ENCODE measurements around the gene CORIN. TPM values are rescaled to one million over a fixed set of nuclear protein-coding genes. Genes with fewer than 3 reads are reported as not detected.

Gene CORIN
- total RNA-seq, 1 donor from 2014 or later = 0.20 TPM

- DNase-seq (ENCODE audit: low spot score) (no peak), ATAC-seq (no peak)
These were observed 2.4 kb downstream of the CORIN start for GRCh38 chr4:47835494-47835893.

GRCh38 chr4:47831026-47831679 lies 6.7 kb downstream of the CORIN start:
- no peak for DNase-seq (ENCODE audit: low spot score)
- no peak for ATAC-seq

GRCh38 chr4:47830265-47831025 lies 7.4 kb downstream of the CORIN start:
- no peak for ATAC-seq
- no peak for DNase-seq (ENCODE audit: low spot score)

DNA sequence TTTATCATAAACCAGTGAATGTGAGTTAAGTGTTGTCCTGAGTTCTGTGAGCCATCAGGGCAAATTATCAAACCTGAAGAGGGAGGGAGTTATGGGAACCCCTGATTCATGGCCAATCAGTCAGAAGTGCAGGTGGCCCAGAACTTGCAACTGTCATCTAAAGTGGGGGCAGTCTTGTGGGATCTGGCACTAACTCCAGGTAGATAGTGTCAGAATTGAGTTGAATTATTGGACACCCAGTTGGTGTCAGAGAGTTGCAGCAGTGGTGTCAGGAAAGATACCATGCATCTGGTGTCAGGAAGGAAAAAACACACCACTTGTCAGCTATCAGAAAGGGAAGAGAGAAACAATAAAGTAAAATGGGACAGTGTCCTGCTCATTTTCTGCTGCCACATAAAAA lies 8.4 kb downstream of the CORIN start:
- no peak for DNase-seq (ENCODE audit: low spot score)
- ATAC-seq = no peak

DNA sequence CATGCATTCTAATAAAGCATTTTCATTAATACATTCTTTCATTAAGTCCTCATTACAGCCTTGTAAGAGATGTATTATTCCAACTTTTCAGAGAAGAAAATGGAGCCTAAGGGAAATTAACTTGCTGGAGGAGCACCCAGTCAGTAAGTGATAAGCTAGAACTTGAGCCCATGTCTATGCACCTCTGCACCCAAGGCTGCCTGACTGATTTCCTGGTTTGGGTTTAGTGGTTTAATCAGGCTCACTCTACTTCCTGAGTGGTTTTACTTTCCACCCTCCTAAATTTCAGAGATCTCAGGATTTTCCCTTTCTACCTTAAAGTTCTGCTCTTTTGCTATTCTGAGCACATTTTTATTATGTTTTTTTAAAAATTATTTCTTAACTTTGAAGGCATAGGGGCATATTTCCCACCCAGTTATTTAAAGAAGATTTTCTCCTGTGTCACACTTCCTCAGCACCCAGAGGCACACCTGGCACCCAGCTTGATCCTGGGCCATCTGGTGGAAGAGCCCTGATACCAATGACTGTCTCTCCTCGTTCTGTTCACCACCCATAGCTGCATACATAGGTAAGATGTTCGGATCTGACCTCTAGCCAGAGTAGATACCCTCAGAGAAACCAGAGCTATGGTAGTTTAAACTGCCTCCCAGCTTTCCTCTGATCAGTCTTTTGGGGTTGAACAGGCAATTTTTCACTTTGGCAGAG lies 10.4 kb downstream of the CORIN start:
- ATAC-seq = no peak

DNA sequence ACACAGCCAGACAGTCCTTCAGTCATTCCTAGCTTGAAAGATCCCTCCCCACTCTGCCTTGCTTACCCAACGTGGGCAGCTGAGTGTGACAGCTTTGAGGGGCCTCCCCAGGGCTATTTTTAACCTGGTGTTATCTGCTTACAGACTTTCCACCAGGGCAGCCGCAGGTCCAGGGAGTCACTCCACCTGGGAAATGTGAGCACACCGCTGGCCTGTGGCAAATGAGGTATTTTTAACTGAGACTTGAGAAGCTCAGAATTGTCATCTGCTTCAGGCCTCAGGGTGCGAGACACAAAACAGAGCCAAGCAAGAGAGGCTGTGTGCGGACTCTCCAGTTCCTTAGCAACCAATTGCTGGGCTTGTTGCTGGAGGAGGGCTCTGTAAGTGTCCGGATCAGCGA lies 13.0 kb downstream of the CORIN start:
- no peak for ATAC-seq
- no peak for DNase-seq (ENCODE audit: low spot score)

More for the DNA sequence above, 10.4 kb downstream of the CORIN start:
- no peak for DNase-seq (ENCODE audit: low spot score)

DNA sequence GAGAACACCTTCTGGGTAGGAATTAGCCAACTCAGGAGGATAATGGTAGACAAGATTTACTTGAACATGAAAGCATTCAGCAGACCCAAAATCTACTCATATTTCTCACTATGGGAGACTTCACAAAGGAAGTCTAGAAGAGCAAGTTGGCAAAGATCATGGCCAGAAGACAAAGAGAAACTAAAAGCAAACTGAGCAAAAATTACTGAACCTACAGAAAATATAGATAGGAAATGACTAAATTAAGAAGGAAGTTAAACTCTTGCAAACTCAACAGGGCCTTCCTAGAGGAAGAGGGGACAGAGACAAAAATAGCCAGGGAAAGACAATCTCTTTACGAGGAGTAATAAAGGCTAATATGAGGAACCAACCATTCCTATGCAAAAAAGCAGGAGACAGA lies 18.7 kb downstream of the CORIN start:
- ATAC-seq = no peak
- DNase-seq (ENCODE audit: low spot score) = no peak

- ATAC-seq (peak; percentile 99), DNase-seq (ENCODE audit: low spot score) (peak; percentile 57)
These were observed 20.6 kb downstream of the CORIN start for GRCh38 chr4:47817275-47817674.

DNA sequence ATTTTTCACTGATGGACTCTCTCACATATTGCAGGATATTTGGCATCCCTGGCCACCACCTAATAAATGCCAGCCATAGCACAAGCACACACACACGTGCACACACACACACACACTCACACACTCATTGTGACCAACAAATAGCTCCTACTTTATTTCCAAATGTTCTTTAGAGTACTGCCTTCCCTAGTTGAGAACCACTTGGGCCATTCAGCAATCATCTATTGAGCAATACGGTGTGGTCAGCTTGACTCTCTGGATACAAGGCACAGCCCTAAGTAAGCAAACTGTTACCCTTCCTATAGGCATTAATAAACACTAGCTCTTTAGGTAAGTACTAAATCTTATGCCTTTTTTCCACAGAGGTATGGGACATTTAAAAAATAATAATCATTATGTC lies 21.1 kb downstream of the CORIN start:
- DNase-seq (ENCODE audit: low spot score) (no peak), ATAC-seq (no peak)

GRCh38 chr4:47814618-47815295 lies 23.1 kb downstream of the CORIN start:
- no peak for DNase-seq (ENCODE audit: low spot score)
- ATAC-seq = no peak

DNA sequence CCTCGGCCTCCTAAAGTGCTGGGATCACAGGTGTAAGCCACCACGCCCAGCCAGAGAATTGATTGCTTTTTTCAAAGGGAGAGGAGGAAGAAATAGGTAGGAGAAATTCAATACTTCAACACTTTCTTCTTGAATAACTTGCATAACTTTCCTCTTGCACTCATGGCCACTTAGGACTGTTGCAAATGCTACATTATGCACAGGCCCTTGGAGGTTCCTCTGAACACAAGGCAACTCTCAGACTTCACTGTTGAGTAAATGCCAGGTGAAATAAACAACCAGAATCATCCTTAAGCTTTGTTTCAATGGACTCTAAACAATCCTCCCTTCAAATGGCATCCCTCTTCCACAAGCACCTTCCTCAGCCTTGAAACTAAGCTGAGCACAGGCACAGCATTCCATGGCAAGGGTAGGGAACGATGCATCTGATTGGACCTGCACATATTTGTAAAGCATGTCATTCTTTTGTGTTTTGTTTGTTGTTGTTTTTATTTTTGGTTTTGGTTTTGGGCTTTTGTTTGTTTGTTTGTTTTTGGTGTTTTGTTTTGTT lies 28.1 kb downstream of the CORIN start:
- no peak for DNase-seq (ENCODE audit: low spot score)
- no peak for ATAC-seq

DNA sequence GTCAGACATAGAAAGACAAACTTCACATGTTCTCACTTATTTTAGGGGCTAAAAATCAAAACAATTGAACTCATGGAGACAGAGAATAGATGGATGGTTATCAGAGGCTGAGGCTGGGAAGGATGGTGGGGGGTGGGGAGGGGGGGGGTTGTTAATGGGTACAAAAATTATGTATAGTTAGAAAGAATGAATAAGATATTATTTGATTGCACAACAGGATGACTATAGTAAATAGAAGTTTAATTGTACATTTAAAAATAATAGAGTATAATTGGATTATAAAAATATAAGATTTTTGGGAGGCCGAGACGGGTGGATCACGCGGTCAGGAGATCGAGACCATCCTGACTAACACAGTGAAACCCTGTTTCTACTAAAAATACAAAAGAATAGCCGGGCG lies 33.3 kb downstream of the CORIN start:
- no peak for ATAC-seq
- DNase-seq (ENCODE audit: low spot score) = no peak

GRCh38 chr4:47801481-47802002 lies 36.3 kb downstream of the CORIN start:
- ATAC-seq (no peak), DNase-seq (ENCODE audit: low spot score) (no peak)

DNA sequence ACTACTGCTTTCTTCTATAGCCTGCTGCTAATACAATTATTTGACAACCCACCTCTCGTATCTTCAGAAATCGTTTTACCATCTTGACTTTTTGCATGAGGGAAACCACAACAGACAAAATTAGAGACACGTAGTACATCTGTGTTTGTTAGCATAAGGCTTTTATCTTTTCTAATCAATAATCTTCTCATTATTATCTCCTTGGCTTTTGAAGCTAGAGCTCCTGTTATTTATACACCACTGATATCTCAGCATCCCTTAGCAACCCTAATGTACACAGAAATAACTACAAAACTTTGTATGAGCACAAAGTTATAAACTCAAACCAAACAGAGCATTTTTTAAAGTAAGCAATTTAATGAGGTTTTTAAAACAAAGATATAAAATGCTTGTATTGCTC lies 39.7 kb downstream of the CORIN start:
- DNase-seq (ENCODE audit: low spot score) (no peak), ATAC-seq (no peak)

DNA sequence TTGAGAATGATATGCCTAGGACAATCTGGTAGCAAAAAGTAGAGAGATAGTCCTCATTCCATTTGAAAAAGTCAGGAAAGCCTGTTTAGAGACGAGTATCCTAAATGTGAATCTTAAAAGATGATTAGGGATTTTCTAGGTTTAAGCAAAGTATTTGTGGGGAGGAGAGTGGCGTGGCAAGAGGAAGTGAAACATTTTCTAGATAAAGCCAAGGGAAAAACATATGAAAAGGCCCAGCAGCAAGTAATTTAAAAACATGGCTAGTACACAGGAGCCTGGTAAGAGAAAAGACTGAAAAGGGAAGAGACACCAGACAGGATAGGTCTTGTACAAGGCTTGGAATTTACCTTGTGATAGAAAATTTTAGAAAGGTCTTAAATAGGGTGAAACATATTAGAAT lies 45.9 kb downstream of the CORIN start:
- ATAC-seq (no peak), DNase-seq (ENCODE audit: low spot score) (no peak)

GRCh38 chr4:47790105-47790504 lies 47.8 kb downstream of the CORIN start:
- ATAC-seq = no peak
- no peak for DNase-seq (ENCODE audit: low spot score)

GRCh38 chr4:47788126-47788525 lies 49.7 kb downstream of the CORIN start:
- no peak for ATAC-seq
- no peak for DNase-seq (ENCODE audit: low spot score)

DNA sequence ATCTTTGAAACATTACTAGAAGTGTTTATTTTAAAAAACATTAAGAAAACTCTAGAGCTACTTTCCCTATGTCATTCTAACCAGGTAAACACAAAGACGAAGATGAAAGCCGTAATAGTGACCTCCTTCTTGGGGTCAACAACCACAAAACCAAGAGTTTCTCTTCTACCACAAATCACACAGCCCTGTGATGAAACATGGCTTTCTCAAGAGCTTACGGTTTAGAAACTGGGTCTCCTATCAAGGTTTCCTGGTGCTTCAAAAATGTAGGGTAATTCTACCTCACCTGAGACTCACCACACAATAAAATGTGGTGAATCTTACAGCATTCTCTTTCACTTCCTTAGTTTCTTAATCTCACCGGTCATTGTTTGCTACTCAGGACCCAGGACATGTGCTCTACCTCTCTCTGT lies 50.9 kb downstream of the CORIN start:
- ATAC-seq (no peak), DNase-seq (ENCODE audit: low spot score) (no peak)

- ATAC-seq (no peak), DNase-seq (ENCODE audit: low spot score) (no peak)
These were observed 52.7 kb downstream of the CORIN start for GRCh38 chr4:47785153-47785552.

- ATAC-seq (no peak), DNase-seq (ENCODE audit: low spot score) (no peak)
These were observed 53.6 kb downstream of the CORIN start for GRCh38 chr4:47784222-47784621.

- ATAC-seq (no peak), DNase-seq (ENCODE audit: low spot score) (no peak)
These were observed 61.5 kb downstream of the CORIN start for GRCh38 chr4:47776353-47776752.
